NT2/D1 (cell line): Measurements from ENCODE around the gene WDR27.

Source experiments
- SUZ12 ChIP-seq: IDR thresholded peaks from 2 replicates; pipeline ENCODE4 v1.6.1; 2011; ENCODE audit not compliant: insufficient read length, insufficient read depth; ENCODE audit errors: extremely low read depth
- YY1 ChIP-seq: IDR thresholded peaks from 2 replicates; pipeline ENCODE4 v1.6.1; 2011; ENCODE audit not compliant: insufficient read length, insufficient read depth
- ZNF274 ChIP-seq: IDR thresholded peaks from 2 replicates; pipeline ENCODE4 v1.6.1; 2011; ENCODE audit warnings: mild to moderate bottlenecking, low read depth, low read length

GRCh38 chr6:169429001-169429400, 272.8 kb downstream of the WDR27 start:
- TF ChIP-seq ZNF274 = no peak
- TF ChIP-seq SUZ12 = no peak
- TF ChIP-seq YY1 = no peak
